Measurements from ENCODE around the gene ETFA. TPM values are rescaled to one million over a fixed set of nuclear protein-coding genes. Genes with fewer than 3 reads are reported as not detected.

Gene ETFA
- total RNA-seq, 3 donors from 2014 or later (not counting 1 experiment from before 2014, with no cell fraction given): 71.9 to 93.1 (median 79.8) TPM

DNA sequence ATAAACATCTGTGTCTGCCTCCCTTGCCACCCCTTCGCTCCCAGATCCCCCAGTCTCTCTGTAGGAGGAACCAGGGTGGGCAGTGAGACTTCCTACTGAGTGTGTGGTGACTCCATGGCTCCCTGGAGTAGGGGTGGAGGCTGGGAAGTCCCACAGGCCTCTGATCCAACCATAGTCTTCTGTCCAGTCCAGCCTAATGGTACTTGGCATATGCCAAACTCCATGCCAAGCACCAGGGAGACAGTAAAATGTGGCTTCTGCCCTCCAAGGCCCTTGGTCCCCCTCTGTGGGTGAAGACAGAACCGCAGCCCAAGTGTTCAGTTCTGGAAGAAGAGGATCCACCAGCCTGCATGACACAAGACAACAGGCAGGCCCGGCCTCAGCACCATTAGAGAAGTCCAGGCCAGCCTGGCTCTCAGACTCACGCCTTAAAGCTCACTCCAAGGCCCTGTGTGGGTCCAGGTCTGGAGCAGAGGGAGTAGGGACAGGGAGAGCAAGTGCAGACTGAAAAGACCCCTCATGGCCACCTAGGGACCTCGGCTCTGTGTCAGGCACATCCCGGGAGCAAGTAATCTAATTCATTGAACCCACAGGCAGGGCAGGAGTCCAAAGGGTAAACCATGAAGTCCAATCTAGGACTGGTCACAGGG lies 112.7 kb downstream of the ETFA start:
- ATAC-seq (no peak), DNase-seq (no peak)
- Histone ChIP-seq H3K27me3 (ENCODE audit: control insufficient read depth, insufficient read depth, low read length) (no peaks in the 10 kb centered on the region), H3K27ac (ENCODE audit: low read length) (no peak overlapping the region), H3K9me3 (ENCODE audit: control insufficient read depth, insufficient read depth, low read length) (no peaks in the 10 kb centered on the region), H3K36me3 (ENCODE audit: control insufficient read depth, insufficient read depth, low read length) (no peaks in the 10 kb centered on the region), H3K4me3 (ENCODE audit: low read length) (no peak overlapping the region), H3K4me1 (ENCODE audit: control insufficient read depth, insufficient read depth, low read length) (no peaks in the 10 kb centered on the region)
- 98% methylated on average over 5 of the region's 6 CpGs for WGBS (ENCODE audit: insufficient coverage)
- TF ChIP-seq, protein P1, sequence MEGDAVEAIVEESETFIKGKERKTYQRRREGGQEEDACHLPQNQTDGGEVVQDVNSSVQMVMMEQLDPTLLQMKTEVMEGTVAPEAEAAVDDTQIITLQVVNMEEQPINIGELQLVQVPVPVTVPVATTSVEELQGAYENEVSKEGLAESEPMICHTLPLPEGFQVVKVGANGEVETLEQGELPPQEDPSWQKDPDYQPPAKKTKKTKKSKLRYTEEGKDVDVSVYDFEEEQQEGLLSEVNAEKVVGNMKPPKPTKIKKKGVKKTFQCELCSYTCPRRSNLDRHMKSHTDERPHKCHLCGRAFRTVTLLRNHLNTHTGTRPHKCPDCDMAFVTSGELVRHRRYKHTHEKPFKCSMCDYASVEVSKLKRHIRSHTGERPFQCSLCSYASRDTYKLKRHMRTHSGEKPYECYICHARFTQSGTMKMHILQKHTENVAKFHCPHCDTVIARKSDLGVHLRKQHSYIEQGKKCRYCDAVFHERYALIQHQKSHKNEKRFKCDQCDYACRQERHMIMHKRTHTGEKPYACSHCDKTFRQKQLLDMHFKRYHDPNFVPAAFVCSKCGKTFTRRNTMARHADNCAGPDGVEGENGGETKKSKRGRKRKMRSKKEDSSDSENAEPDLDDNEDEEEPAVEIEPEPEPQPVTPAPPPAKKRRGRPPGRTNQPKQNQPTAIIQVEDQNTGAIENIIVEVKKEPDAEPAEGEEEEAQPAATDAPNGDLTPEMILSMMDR (IDR thresholded peaks at IDR 0.05): no peak
- Mint-ChIP-seq H3K4me1 (peaks cover 10 to 23% of the 10 kb centered on the region in 2 donors), H3K36me3 (no peaks in the 10 kb centered on the region), H3K27ac (peak overlapping the region in 1 of 2 donors; percentile 31), H3K27me3 (ENCODE audit: low read depth in 2 of 2) (no peaks in the 10 kb centered on the region), H3K4me3 (no peak overlapping the region), H3K9me3 (no peaks in the 10 kb centered on the region)
- intact Hi-C loops (cut with micrococcal nuclease): no loop called here

GRCh38 chr15:76197703-76198455 lies 113.4 kb downstream of the ETFA start:
- no peaks in the 10 kb centered on the region for H3K9me3 ChIP-seq (ENCODE audit: control insufficient read depth, insufficient read depth, low read length)
- no peaks in the 10 kb centered on the region for H3K9me3 Mint-ChIP-seq
- H3K36me3 ChIP-seq (ENCODE audit: control insufficient read depth, insufficient read depth, low read length): no peaks in the 10 kb centered on the region
- WGBS (ENCODE audit: insufficient coverage): 73% methylated on average over 8 of the region's 8 CpGs
- peaks cover 10 to 23% of the 10 kb centered on the region in 2 donors for H3K4me1 Mint-ChIP-seq
- H3K36me3 Mint-ChIP-seq: no peaks in the 10 kb centered on the region
- H3K4me1 ChIP-seq (ENCODE audit: control insufficient read depth, insufficient read depth, low read length): no peaks in the 10 kb centered on the region
- H3K27me3 ChIP-seq (ENCODE audit: control insufficient read depth, insufficient read depth, low read length): no peaks in the 10 kb centered on the region
- no peak for ATAC-seq
- no peak overlapping the region for H3K27ac ChIP-seq (ENCODE audit: low read length)
- H3K27me3 Mint-ChIP-seq (ENCODE audit: low read depth in 2 of 2): no peaks in the 10 kb centered on the region
- H3K4me3 ChIP-seq (ENCODE audit: low read length): no peak overlapping the region
- H3K4me3 Mint-ChIP-seq: no peak overlapping the region
- no peak for DNase-seq
- peak overlapping the region in 1 of 2 donors; percentile 35 for H3K27ac Mint-ChIP-seq
- intact Hi-C loops (cut with micrococcal nuclease): no loop called here
- TF ChIP-seq, protein P1 (IDR thresholded peaks at IDR 0.05): no peak

- TF ChIP-seq, protein P1 (IDR thresholded peaks at IDR 0.05): no peak
- H3K9me3 ChIP-seq (ENCODE audit: control insufficient read depth, insufficient read depth, low read length): no peaks in the 10 kb centered on the region
- Mint-ChIP-seq H3K4me1 (peaks cover 10 to 23% of the 10 kb centered on the region in 2 donors), H3K36me3 (no peaks in the 10 kb centered on the region), H3K9me3 (no peaks in the 10 kb centered on the region), H3K27ac (no peak overlapping the region), H3K27me3 (ENCODE audit: low read depth in 2 of 2) (peaks cover 0 to 3% of the 10 kb centered on the region in 2 donors), H3K4me3 (no peak overlapping the region)
- H3K4me1 ChIP-seq (ENCODE audit: control insufficient read depth, insufficient read depth, low read length): peaks cover 1% of the 10 kb centered on the region
- no peaks in the 10 kb centered on the region for H3K36me3 ChIP-seq (ENCODE audit: control insufficient read depth, insufficient read depth, low read length)
- ATAC-seq (peak in 2 of 3 donors; percentile 29 to 49), DNase-seq (no peak)
- no peak overlapping the region for H3K27ac ChIP-seq (ENCODE audit: low read length)
- WGBS (ENCODE audit: insufficient coverage): 74% methylated on average over 18 of the region's 18 CpGs
- intact Hi-C loops (cut with micrococcal nuclease): no loop called here
- no peaks in the 10 kb centered on the region for H3K27me3 ChIP-seq (ENCODE audit: control insufficient read depth, insufficient read depth, low read length)
- no peak overlapping the region for H3K4me3 ChIP-seq (ENCODE audit: low read length)
Measured at GRCh38 chr15:76196269-76197231, 114.7 kb downstream of the ETFA start.
